OCI-LY1 (cell line): Measurements from ENCODE around the gene GRIK2.

Experiments used
- H2AFZ ChIP-seq: fragments of 200-600 bp; sonication (generic), shearing (Covaris generic); 2 replicates; pipeline ENCODE4 v1.6.0; 2014; ENCODE audit warnings: antibody characterized with exemption, mild to moderate bottlenecking, low read length
- H3F3A ChIP-seq: fragments of 200-600 bp; sonication (generic), shearing (Covaris generic); 2 replicates; pipeline ENCODE4 v1.6.0; 2014; ENCODE audit warnings: mild to moderate bottlenecking, antibody characterized with exemption, low read length, moderate library complexity; ENCODE audit not compliant: insufficient read depth
- H3K27ac ChIP-seq: fragments of 200-600 bp; sonication (generic); 2 replicates; pipeline ENCODE4 v1.5.1; 2014; ENCODE audit warnings: low read length, mixed run types, mild to moderate bottlenecking, low read depth; ENCODE audit not compliant: poor library complexity, severe bottlenecking
- H3K27me3 ChIP-seq: fragments of 200-600 bp; sonication (generic); 2 replicates; pipeline ENCODE4 v1.6.0; 2014; ENCODE audit warnings: antibody characterized with exemption, mild to moderate bottlenecking, low read length, moderate library complexity; ENCODE audit not compliant: insufficient read depth
- H3K36me3 ChIP-seq: fragments of 200-600 bp; sonication (generic); 2 replicates; pipeline ENCODE4 v1.6.1; 2014; ENCODE audit warnings: mild to moderate bottlenecking, antibody characterized with exemption, low read length, moderate library complexity, mixed read lengths; ENCODE audit not compliant: insufficient read depth
- H3K4me1 ChIP-seq: fragments of 200-600 bp; sonication (generic); 2 replicates; pipeline ENCODE4 v1.5.1; 2014; ENCODE audit warnings: mild to moderate bottlenecking, low read length, moderate library complexity; ENCODE audit not compliant: insufficient read depth, severe bottlenecking
- H3K4me2 ChIP-seq: fragments of 200-600 bp; sonication (generic), shearing (Covaris generic); 2 replicates; pipeline ENCODE4 v1.6.1; 2014; ENCODE audit warnings: low read length
- H3K4me3 ChIP-seq: fragments of 200-600 bp; sonication (generic); 2 replicates; pipeline ENCODE4 v1.5.1; 2014; ENCODE audit warnings: low read length, low read depth, mild to moderate bottlenecking, mixed read lengths; ENCODE audit not compliant: poor library complexity, severe bottlenecking
- H3K79me2 ChIP-seq: fragments of 200-600 bp; shearing (Covaris generic); 2 replicates; pipeline ENCODE4 v1.6.1; 2016; ENCODE audit warnings: mixed run types, low read length, mixed read lengths; ENCODE audit not compliant: insufficient read depth
- H3K9ac ChIP-seq: fragments of 200-600 bp; sonication (generic), shearing (Covaris generic); 2 replicates; pipeline ENCODE4 v1.6.1; 2014; ENCODE audit warnings: mild to moderate bottlenecking, low read length, mixed read lengths
- H3K9me2 ChIP-seq: fragments of 200-600 bp; sonication (generic), shearing (Covaris generic); 2 replicates; pipeline ENCODE4 v1.6.1; 2014; ENCODE audit warnings: low read depth, mild to moderate bottlenecking, low read length, mixed read lengths
- H3K9me3 ChIP-seq: fragments of 200-600 bp; shearing (Covaris generic); 2 replicates; pipeline ENCODE4 v1.6.1; 2014; ENCODE audit warnings: low read length, mixed read lengths
- H4K20me1 ChIP-seq: fragments of 200-600 bp; sonication (generic), shearing (Covaris generic); 2 replicates; pipeline ENCODE4 v1.6.0; 2016; ENCODE audit warnings: mild to moderate bottlenecking, low read length; ENCODE audit not compliant: insufficient read depth
- EZH2 ChIP-seq: fragments of 200-600 bp; sonication (generic), shearing (Covaris generic); IDR thresholded peaks from 2 replicates; pipeline ENCODE4 v1.8.0; 2017; ENCODE audit warnings: borderline replicate concordance, mixed run types, mild to moderate bottlenecking, antibody characterized with exemption, low read length, moderate library complexity, mixed read lengths
- TF ChIP-seq, protein P1 (sequence below): fragments of 200-600 bp; sonication (generic), shearing (Covaris generic); IDR thresholded peaks from 2 replicates; pipeline ENCODE4 v1.5.1; 2017; ENCODE audit warnings: mild to moderate bottlenecking, antibody characterized with exemption, low read length, moderate library complexity, mixed read lengths

GRIK2 gene

DNA sequence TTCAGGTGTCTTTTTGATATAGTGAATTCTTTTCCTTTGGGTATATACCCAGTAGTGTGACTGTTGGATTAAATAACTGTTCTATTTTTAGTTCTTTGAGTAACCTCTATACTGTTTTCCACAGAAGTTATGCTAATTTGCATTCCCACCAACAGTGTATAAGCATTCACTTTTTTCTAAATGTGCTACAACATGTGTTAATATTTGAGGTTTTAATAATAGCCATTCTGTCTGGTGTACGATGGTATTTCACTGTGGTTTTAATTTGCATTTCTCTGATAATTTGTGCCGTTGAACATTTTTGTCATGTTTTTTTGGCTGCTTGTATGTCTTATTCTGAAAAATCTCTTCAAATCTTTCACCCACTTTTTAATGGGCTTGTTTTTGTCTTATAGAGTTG is 563.5 kb downstream of the GRIK2 start:
- H3K4me1 ChIP-seq = no peaks in the 10 kb centered on the region
- H3K27ac ChIP-seq = no peak overlapping the region
- H2AFZ ChIP-seq = no peak overlapping the region

DNA sequence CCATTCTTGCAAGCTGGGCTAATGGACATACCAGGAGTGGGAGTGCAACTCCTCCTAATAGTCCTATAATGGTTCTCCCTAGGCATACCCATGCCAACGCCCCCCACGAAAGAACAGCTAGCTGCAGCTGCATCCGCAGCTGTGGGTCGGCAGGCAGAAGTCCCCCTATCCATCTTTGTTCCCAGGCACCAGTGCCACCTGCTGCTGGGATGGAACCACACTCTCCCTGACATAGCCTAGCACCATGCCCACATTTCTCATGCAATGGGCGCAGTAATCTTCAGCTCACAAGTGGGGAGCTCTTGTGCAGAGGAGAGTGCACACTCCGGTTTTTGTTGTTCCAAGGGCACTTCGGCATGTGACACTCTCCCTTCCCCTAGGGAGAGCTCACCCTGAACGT is 567.8 kb downstream of the GRIK2 start:
- Histone ChIP-seq H3K4me1 (no peaks in the 10 kb centered on the region), H3K9ac (no peak overlapping the region), H3F3A (no peaks in the 10 kb centered on the region), H3K9me2 (no peaks in the 10 kb centered on the region), H3K36me3 (no peaks in the 10 kb centered on the region), H3K4me2 (no peak overlapping the region), H3K27me3 (no peaks in the 10 kb centered on the region), H3K9me3 (no peaks in the 10 kb centered on the region), H2AFZ (no peak overlapping the region), H3K4me3 (no peak overlapping the region), H4K20me1 (no peaks in the 10 kb centered on the region), H3K79me2 (no peaks in the 10 kb centered on the region), H3K27ac (no peak overlapping the region)
- TF ChIP-seq, protein P1, sequence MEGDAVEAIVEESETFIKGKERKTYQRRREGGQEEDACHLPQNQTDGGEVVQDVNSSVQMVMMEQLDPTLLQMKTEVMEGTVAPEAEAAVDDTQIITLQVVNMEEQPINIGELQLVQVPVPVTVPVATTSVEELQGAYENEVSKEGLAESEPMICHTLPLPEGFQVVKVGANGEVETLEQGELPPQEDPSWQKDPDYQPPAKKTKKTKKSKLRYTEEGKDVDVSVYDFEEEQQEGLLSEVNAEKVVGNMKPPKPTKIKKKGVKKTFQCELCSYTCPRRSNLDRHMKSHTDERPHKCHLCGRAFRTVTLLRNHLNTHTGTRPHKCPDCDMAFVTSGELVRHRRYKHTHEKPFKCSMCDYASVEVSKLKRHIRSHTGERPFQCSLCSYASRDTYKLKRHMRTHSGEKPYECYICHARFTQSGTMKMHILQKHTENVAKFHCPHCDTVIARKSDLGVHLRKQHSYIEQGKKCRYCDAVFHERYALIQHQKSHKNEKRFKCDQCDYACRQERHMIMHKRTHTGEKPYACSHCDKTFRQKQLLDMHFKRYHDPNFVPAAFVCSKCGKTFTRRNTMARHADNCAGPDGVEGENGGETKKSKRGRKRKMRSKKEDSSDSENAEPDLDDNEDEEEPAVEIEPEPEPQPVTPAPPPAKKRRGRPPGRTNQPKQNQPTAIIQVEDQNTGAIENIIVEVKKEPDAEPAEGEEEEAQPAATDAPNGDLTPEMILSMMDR = no peak
- no peak for TF ChIP-seq EZH2

More for the DNA sequence above, 563.5 kb downstream of the GRIK2 start:
- no peaks in the 10 kb centered on the region for H3K27me3 ChIP-seq
- H3K9ac ChIP-seq = no peak overlapping the region
- H3K36me3 ChIP-seq = no peaks in the 10 kb centered on the region
- no peaks in the 10 kb centered on the region for H3F3A ChIP-seq
- H3K9me2 ChIP-seq = no peaks in the 10 kb centered on the region
- H3K4me3 ChIP-seq = no peak overlapping the region
- H3K79me2 ChIP-seq = no peaks in the 10 kb centered on the region
- no peaks in the 10 kb centered on the region for H3K9me3 ChIP-seq
- H4K20me1 ChIP-seq = no peaks in the 10 kb centered on the region
- no peak overlapping the region for H3K4me2 ChIP-seq
- no peak for TF ChIP-seq EZH2
- TF ChIP-seq, protein P1 = no peak

DNA sequence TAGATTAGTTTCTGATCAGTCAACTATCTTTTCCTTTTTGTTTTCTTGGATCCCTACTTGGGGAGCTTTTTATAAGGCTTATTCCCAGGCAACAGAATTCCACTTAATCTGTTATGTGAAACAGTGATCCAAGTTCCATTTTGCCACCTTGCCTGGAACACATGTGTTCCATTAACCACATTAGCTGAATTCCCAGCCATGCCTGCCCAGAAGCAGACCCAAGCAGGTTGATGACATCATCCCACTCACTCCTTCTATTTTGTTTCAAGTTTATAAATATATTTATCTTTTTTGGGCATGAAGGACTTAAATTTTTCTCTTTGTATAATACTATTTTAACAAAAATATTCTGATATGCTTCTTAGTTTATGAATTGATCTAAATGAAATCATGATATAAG is 587.4 kb downstream of the GRIK2 start:
- no peak overlapping the region for H2AFZ ChIP-seq
- TF ChIP-seq EZH2 = no peak

DNA sequence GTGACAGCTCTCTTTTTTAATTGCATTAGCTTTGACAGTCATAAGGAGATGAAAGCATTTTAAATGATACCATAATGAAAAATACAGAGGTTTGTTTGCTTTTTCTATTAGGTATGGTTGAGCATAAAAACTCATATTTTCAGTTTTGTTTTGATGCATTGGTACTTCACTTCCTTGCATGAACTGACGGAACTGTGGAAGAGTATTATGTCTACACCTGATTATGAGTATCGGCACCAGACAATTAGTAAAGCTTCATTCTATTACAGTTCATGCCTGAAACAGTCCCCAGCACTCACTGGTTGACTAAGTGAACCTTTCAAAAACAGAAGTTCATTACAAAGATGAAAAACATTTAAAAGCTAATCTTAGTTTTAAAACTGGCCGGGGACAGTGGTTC is 593.0 kb downstream of the GRIK2 start:
- H2AFZ ChIP-seq = no peak overlapping the region
- H4K20me1 ChIP-seq = no peaks in the 10 kb centered on the region
- H3K9me3 ChIP-seq = no peaks in the 10 kb centered on the region
- TF ChIP-seq, protein P1 = no peak
- no peak for TF ChIP-seq EZH2
- no peak overlapping the region for H3K9ac ChIP-seq
- no peaks in the 10 kb centered on the region for H3K27me3 ChIP-seq
- no peaks in the 10 kb centered on the region for H3K79me2 ChIP-seq
- H3K4me1 ChIP-seq = no peaks in the 10 kb centered on the region
- H3K4me3 ChIP-seq = no peak overlapping the region
- H3K9me2 ChIP-seq = no peaks in the 10 kb centered on the region
- H3K4me2 ChIP-seq = no peak overlapping the region
- H3K36me3 ChIP-seq = no peaks in the 10 kb centered on the region
- H3F3A ChIP-seq = no peaks in the 10 kb centered on the region
- no peak overlapping the region for H3K27ac ChIP-seq

More for the DNA sequence above, 587.4 kb downstream of the GRIK2 start:
- no peaks in the 10 kb centered on the region for H3K79me2 ChIP-seq
- H3K9me3 ChIP-seq = no peaks in the 10 kb centered on the region
- H3K4me3 ChIP-seq = no peak overlapping the region
- no peaks in the 10 kb centered on the region for H3K9me2 ChIP-seq
- H3K4me1 ChIP-seq = no peaks in the 10 kb centered on the region
- no peak overlapping the region for H3K27ac ChIP-seq
- no peak overlapping the region for H3K4me2 ChIP-seq
- H3K9ac ChIP-seq = no peak overlapping the region
- no peaks in the 10 kb centered on the region for H4K20me1 ChIP-seq
- no peaks in the 10 kb centered on the region for H3K27me3 ChIP-seq
- H3K36me3 ChIP-seq = no peaks in the 10 kb centered on the region
- no peaks in the 10 kb centered on the region for H3F3A ChIP-seq
